Natural killer cell (primary cell): Measurements from ENCODE around the gene CPEB2. TPM values are rescaled to one million over a fixed set of nuclear protein-coding genes. Genes with fewer than 3 reads are reported as not detected.

Experiments
- ATAC-seq, 3 donors: fragments of 150-1000 bp in 2 of 3; fragments of 200-7000 bp in 1 of 3; cut with Tn5 transposase; 1 replicate in 1 of 3; 2 replicates in 2 of 3; pipeline ENCODE4 v1.10.0; 2021; ENCODE audit warnings: mild to moderate bottlenecking in 2 of 3, moderate library complexity in 2 of 3
- DNase-seq, 2 donors: peaks; one replicate each; pipeline versions ENCODE4 v3.0.0 to v3.0.0-alpha.2; 2013 to 2021; ENCODE audit warnings: mixed read lengths in 1 of 2
- H3K27ac ChIP-seq: one replicate; pipeline ENCODE4 v1.5.1; 2013; ENCODE audit warnings: mild to moderate bottlenecking, low read length
- H3K27me3 ChIP-seq: one replicate; pipeline ENCODE4 v1.6.1; 2013; ENCODE audit warnings: low read length; ENCODE audit not compliant: control insufficient read depth, insufficient read depth
- H3K36me3 ChIP-seq: one replicate; pipeline ENCODE4 v1.6.1; 2013; ENCODE audit warnings: low read length; ENCODE audit not compliant: control insufficient read depth, insufficient read depth
- H3K4me1 ChIP-seq: one replicate; pipeline ENCODE4 v1.6.1; 2013; ENCODE audit warnings: low read length; ENCODE audit not compliant: control insufficient read depth, insufficient read depth
- H3K4me3 ChIP-seq: one replicate; pipeline ENCODE4 v1.5.1; 2013; ENCODE audit warnings: low read length
- H3K9me3 ChIP-seq: one replicate; pipeline ENCODE4 v1.6.1; 2013; ENCODE audit warnings: low read length; ENCODE audit not compliant: control insufficient read depth, insufficient read depth
- H3K27ac Mint-ChIP-seq, 2 donors: one replicate each; pipeline ENCODE4 v1.8.0; 2022; ENCODE audit warnings: mild to moderate bottlenecking in 2 of 2, mixed read lengths in 2 of 2, moderate library complexity in 1 of 2
- H3K27me3 Mint-ChIP-seq, 2 donors: one replicate each; pipeline ENCODE4 v1.8.0; 2022; ENCODE audit warnings: low read depth in 2 of 2, mixed read lengths in 2 of 2
- H3K36me3 Mint-ChIP-seq: one replicate; pipeline ENCODE4 v1.8.0; 2022; ENCODE audit warnings: mixed read lengths
- H3K4me1 Mint-ChIP-seq, 2 donors: one replicate each; pipeline ENCODE4 v1.8.0; 2022; ENCODE audit warnings: mixed read lengths in 2 of 2
- H3K4me3 Mint-ChIP-seq: one replicate; pipeline ENCODE4 v1.8.0; 2022; ENCODE audit warnings: mild to moderate bottlenecking, moderate library complexity, mixed read lengths
- H3K9me3 Mint-ChIP-seq, 2 donors: one replicate each; pipeline ENCODE4 v1.8.0; 2022; ENCODE audit warnings: mixed read lengths in 2 of 2
- WGBS: methylation state at CpG from one replicate; pipeline ENCODE4 v1.1.7; 2013; ENCODE audit warnings: missing lambda C conversion rate; ENCODE audit not compliant: insufficient coverage; 5-methylcytosine and 5-hydroxymethylcytosine counted together
- intact Hi-C: fragments of 100-400 bp; cut with micrococcal nuclease; formaldehyde crosslinking; loops from one replicate; pipeline ENCODE4 v1.14.2; 2022
- total RNA-seq, 4 donors: library from RNA; stranded (reverse); fragments of 120-200 nt in 1 of 4; gene quantifications; one replicate each; pipeline versions ENCODE4 v1.2.3 to v1.2.4, GENCODE V29; 2013 to 2022
- TF ChIP-seq, protein P1 (sequence below): fragments of 200-600 bp; IDR thresholded peaks from one replicate; pipeline ENCODE4 v1.8.0; 2022; ENCODE audit warnings: antibody characterized with exemption

CPEB2 gene
- total RNA-seq, 3 donors from 2014 or later (not counting 1 experiment from before 2014, with no cell fraction given) = 24.7 to 32.5 (median 29.0) TPM

DNA sequence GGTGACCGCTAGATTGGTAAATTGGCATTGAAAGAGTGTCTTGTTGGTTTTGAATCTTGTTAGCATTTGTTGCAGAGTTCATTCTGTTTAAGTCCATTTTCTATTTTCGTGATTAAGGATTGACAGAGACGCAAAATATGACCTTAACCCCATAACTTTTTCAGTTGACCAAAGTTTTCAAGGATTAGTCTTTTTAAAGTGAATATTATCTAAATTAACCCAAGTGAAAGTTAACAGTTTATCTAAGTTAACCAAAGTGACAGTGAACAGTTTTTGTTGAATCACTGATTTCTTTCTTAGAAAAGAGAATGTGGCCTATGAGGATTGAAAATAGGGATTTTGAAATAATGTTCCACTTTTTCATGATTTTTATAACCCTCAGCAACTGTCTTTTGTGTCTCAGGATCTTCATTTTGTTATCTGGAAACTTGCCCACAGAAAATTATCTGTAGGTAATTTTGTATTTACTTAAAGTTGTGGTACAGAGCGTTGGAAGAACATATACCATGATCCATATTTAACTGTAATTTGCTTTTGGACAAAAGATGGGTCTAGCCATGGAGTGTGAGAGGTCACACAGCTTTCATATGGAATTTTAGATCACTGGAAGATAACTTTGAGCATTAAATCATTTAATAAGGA is 3.3 kb downstream of the CPEB2 start:
- Histone ChIP-seq H3K4me1 (peaks cover 2% of the 10 kb centered on the region), H3K27me3 (no peaks in the 10 kb centered on the region), H3K9me3 (no peaks in the 10 kb centered on the region), H3K27ac (peak overlapping the region; percentile 14), H3K4me3 (peak overlapping the region; percentile 72), H3K36me3 (peaks cover 19% of the 10 kb centered on the region)
- intact Hi-C loops = loop anchor here (2.0 to 10.0 kb wide), 4 partner anchors 81 to 1351 kb away; partner anchors contain the start of gene TAPT1
- TF ChIP-seq, protein P1, sequence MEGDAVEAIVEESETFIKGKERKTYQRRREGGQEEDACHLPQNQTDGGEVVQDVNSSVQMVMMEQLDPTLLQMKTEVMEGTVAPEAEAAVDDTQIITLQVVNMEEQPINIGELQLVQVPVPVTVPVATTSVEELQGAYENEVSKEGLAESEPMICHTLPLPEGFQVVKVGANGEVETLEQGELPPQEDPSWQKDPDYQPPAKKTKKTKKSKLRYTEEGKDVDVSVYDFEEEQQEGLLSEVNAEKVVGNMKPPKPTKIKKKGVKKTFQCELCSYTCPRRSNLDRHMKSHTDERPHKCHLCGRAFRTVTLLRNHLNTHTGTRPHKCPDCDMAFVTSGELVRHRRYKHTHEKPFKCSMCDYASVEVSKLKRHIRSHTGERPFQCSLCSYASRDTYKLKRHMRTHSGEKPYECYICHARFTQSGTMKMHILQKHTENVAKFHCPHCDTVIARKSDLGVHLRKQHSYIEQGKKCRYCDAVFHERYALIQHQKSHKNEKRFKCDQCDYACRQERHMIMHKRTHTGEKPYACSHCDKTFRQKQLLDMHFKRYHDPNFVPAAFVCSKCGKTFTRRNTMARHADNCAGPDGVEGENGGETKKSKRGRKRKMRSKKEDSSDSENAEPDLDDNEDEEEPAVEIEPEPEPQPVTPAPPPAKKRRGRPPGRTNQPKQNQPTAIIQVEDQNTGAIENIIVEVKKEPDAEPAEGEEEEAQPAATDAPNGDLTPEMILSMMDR = no peak
- H3K36me3 Mint-ChIP-seq = no peaks in the 10 kb centered on the region
- H3K9me3 Mint-ChIP-seq = no peaks in the 10 kb centered on the region
- no peak for ATAC-seq
- peak overlapping the region; percentile 90 for H3K4me3 Mint-ChIP-seq
- H3K4me1 Mint-ChIP-seq = peaks cover 27 to 30% of the 10 kb centered on the region in 2 donors
- no peak for DNase-seq
- no peaks in the 10 kb centered on the region for H3K27me3 Mint-ChIP-seq
- 60% methylated on average over 1 of the region's 4 CpGs for WGBS
- peak overlapping the region; percentile 90 to 96 for H3K27ac Mint-ChIP-seq

DNA sequence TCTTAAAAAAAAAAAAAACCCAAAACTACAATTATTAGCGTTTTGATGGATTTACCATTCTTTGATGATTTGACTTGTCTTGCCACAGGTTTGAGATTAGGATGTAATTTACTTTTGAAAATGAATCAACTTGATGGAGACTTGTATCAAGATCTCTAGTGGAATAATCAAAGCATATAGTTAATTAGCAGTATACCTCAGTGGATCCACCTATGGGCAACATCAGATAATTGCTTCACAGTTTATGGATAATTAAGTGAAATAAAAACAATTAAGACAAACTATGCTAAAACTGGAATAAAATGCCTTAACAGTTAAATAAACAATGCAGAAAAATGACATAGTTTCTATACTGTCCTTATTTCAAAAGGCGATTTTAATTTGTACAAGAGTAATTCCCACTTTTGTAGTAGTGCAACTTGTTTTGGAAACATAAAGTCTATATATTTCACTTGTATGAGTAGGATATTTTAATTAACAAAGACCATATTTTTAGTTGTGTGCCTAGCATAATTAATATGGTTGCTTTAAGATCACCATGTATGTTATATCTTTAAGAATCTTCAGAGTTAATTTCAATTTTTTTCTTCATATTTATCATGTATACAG is 4.2 kb downstream of the CPEB2 start:
- no peaks in the 10 kb centered on the region for H3K9me3 Mint-ChIP-seq
- no peaks in the 10 kb centered on the region for H3K36me3 Mint-ChIP-seq
- intact Hi-C loops = loop anchor here (10.0 kb wide), 3 partner anchors 748 to 1352 kb away; partner anchors contain the start of gene TAPT1
- no peaks in the 10 kb centered on the region for H3K27me3 ChIP-seq
- ATAC-seq (no peak), DNase-seq (peak in 1 of 2 donors; percentile 67)
- WGBS = no CpG with 5 or more reads among the region's 2 CpGs
- no peak overlapping the region for H3K4me3 ChIP-seq
- H3K4me3 Mint-ChIP-seq = peak overlapping the region; percentile 58
- peaks cover 20% of the 10 kb centered on the region for H3K36me3 ChIP-seq
- H3K27ac Mint-ChIP-seq = peak overlapping the region; percentile 90 to 96
- H3K27me3 Mint-ChIP-seq = no peaks in the 10 kb centered on the region
- H3K4me1 Mint-ChIP-seq = peaks cover 22 to 24% of the 10 kb centered on the region in 2 donors
- H3K4me1 ChIP-seq = peaks cover 2% of the 10 kb centered on the region
- H3K9me3 ChIP-seq = no peaks in the 10 kb centered on the region
- no peak overlapping the region for H3K27ac ChIP-seq
- TF ChIP-seq, protein P1 = peak; percentile 67

DNA sequence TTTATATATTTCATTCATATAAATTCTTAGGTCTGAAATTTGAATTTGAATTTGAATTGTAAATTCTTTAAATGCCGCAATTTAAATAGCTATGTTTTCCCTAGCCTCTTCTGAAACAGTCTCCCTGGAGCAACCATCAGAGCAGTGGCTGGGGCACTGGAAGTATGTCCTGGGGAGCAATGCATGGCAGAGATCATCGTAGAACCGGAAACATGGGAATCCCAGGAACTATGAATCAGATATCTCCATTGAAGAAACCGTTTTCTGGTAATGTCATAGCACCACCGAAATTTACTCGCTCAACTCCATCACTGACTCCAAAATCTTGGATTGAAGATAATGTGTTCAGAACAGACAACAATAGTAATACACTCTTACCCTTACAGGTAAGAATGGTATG is 4.9 kb downstream of the CPEB2 start:
- H3K4me3 Mint-ChIP-seq = no peak overlapping the region
- no peaks in the 10 kb centered on the region for H3K36me3 Mint-ChIP-seq
- intact Hi-C loops = loop anchor here (10.0 kb wide), 3 partner anchors 748 to 1352 kb away; partner anchors contain the start of gene TAPT1
- Histone ChIP-seq H3K4me3 (no peak overlapping the region), H3K27me3 (no peaks in the 10 kb centered on the region), H3K27ac (no peak overlapping the region), H3K9me3 (no peaks in the 10 kb centered on the region), H3K36me3 (peaks cover 26% of the 10 kb centered on the region), H3K4me1 (peaks cover 2% of the 10 kb centered on the region)
- TF ChIP-seq, protein P1 = no peak
- no peaks in the 10 kb centered on the region for H3K27me3 Mint-ChIP-seq
- DNase-seq (no peak), ATAC-seq (no peak)
- H3K9me3 Mint-ChIP-seq = no peaks in the 10 kb centered on the region
- peaks cover 22 to 24% of the 10 kb centered on the region in 2 donors for H3K4me1 Mint-ChIP-seq
- H3K27ac Mint-ChIP-seq = no peak overlapping the region
- WGBS = 100% methylated on average over 4 of the region's 6 CpGs
